Motor neuron (in vitro differentiated cells): Measurements from ENCODE around the gene PPM1J. TPM values are rescaled to one million over a fixed set of nuclear protein-coding genes. Genes with fewer than 3 reads are reported as not detected.

Experiments
- ATAC-seq, 8 experiments: fragments of 200-7000 bp; cut with Tn5 transposase; replicated peaks in 6 of 8; 2 replicates each; pipeline ENCODE4 v1.8.0; 2021; ENCODE audit warnings: mild to moderate bottlenecking in 8 of 8, moderate library complexity in 8 of 8
- H3K27ac ChIP-seq, 2 donors: fragments of 250-450 bp; sonication (Bioruptor Pico); 2 replicates each; pipeline ENCODE4 v1.9.0; 2021; ENCODE audit warnings: antibody characterized with exemption in 2 of 2, mild to moderate bottlenecking in 2 of 2, moderate library complexity in 1 of 2
- H3K4me1 ChIP-seq, 2 donors: fragments of 250-450 bp; sonication (Bioruptor Pico); replicated peaks in 1 of 2; 2 replicates each; pipeline ENCODE4 v1.6.1; 2021; ENCODE audit warnings: antibody characterized with exemption in 2 of 2, mild to moderate bottlenecking in 2 of 2, moderate library complexity in 1 of 2
- H3K4me3 ChIP-seq, 5 donors: fragments of 250-450 bp; sonication (Bioruptor Pico); 2 replicates each; pipeline ENCODE4 v1.9.0; 2021; ENCODE audit warnings: antibody characterized with exemption in 5 of 5, mild to moderate bottlenecking in 5 of 5, moderate library complexity in 4 of 5
- WGBS, 10 experiments: fragments of 450-650 bp; shearing (Covaris generic); methylation state at CpG; one replicate each; pipeline ENCODE4 v1.0.0; 2022; 5-methylcytosine and 5-hydroxymethylcytosine counted together
- in situ Hi-C, 9 experiments: fragments of 400-800 bp; cut with MboI; loops; one replicate each; pipeline ENCODE4 v1.15.0; 2021; ENCODE audit warnings: low sequenced_read_pairs in 9 of 9, low pct_unique_long_range_greater_than_20kb in 2 of 9; ENCODE audit not compliant: unreplicated experiment in 9 of 9
- total RNA-seq, 8 experiments: library from RNA; unstranded; fragments of 300-600 nt; gene quantifications; 2 replicates each; pipeline versions ENCODE4 v1.2.3 to v1.2.4, GENCODE V29; 2022

PPM1J gene
- total RNA-seq, 8 experiments from 2014 or later = 0.36 to 2.2 (median 0.87) TPM

DNA sequence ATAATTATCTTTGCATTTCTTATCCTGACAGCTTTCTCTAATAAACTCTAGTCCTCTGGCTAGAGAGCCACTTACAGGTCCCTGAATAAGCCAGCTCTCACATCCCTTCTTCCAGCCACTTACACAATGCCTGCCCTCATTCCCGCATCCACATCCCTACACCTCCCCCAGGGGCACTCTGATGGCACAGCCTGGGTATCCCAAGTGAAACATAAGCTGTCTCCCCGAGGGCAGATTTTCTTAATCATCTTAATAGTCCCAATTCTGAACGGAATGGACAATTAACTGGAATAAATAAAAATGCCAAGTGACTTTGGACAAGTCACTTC lies 13.1 kb downstream of the PPM1J start:
- in situ Hi-C loops = loop anchor here in 5 of 9 experiments (10.0 to 25.0 kb wide), 3 partner anchors 307 to 360 kb away; partner anchors contain the start of genes CTTNBP2NL (in 3 of the 5) and LRIG2 (in 2 of the 5)
- WGBS, 10 experiments = 20 to 100% (median 70%) methylated on average over 1 to 3 of the region's 3 CpGs; no CpG with 5 or more reads in 2 of the 10 experiments
- Histone ChIP-seq H3K4me1 (peaks cover 30 to 39% of the 10 kb centered on the region in 2 donors), H3K4me3 (no peak overlapping the region), H3K27ac (no peak overlapping the region)
- ATAC-seq = no peak

DNA sequence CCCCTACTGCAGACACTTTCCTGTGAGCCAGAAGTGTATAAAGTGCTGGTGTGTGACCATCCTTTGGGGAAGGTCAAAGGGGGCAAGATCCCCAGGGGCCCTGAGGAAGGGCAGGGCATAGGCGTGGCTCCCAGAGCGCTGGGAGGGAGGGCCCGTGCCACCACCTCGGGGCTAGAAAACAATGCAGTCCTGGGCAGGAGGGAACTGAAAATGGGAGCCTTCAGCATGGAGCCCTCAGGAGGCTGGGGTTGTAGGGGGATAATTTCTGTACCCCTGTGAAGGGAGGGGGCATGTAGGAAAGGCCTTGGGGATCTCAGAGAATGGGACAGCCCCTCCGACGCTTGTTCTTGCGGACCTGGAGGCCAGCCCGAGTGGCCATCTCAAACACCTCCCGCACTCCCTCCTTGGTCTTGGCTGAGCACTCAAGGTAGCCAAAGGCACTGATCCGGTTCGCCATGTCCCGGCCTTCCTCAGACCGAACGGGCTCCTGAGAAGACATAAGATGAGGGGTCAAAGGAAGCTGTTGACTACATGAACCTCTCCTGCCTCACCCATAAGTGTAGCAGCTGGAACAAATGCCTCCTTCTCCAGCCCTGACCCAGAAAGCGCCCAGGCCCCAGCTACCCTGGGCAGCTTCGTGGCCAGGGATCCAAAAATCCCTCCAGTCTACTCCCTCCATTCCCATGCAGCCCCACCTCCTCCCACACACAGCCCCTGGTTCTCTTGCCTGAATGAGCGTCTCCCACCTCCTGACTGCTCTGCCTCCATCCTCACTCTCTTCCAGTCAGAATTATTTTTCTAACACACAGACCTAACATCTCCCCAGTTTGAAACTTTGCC lies 13.7 kb downstream of the PPM1J start:
- Histone ChIP-seq H3K4me1 (peaks cover 30 to 39% of the 10 kb centered on the region in 2 donors), H3K4me3 (no peak overlapping the region), H3K27ac (peak overlapping the region in 1 of 2 donors; percentile 57)
- peak in 2 of 8 experiments; percentile 0 for ATAC-seq
- 80 to 100% (median 95%) methylated on average over 1 to 12 of the region's 17 CpGs; no CpG with 5 or more reads in 5 of the 10 experiments for WGBS, 10 experiments
- in situ Hi-C loops = loop anchor here in 5 of 9 experiments (10.0 to 25.0 kb wide), 3 partner anchors 307 to 361 kb away; partner anchors contain the start of genes CTTNBP2NL (in 3 of the 5) and LRIG2 (in 2 of the 5)

DNA sequence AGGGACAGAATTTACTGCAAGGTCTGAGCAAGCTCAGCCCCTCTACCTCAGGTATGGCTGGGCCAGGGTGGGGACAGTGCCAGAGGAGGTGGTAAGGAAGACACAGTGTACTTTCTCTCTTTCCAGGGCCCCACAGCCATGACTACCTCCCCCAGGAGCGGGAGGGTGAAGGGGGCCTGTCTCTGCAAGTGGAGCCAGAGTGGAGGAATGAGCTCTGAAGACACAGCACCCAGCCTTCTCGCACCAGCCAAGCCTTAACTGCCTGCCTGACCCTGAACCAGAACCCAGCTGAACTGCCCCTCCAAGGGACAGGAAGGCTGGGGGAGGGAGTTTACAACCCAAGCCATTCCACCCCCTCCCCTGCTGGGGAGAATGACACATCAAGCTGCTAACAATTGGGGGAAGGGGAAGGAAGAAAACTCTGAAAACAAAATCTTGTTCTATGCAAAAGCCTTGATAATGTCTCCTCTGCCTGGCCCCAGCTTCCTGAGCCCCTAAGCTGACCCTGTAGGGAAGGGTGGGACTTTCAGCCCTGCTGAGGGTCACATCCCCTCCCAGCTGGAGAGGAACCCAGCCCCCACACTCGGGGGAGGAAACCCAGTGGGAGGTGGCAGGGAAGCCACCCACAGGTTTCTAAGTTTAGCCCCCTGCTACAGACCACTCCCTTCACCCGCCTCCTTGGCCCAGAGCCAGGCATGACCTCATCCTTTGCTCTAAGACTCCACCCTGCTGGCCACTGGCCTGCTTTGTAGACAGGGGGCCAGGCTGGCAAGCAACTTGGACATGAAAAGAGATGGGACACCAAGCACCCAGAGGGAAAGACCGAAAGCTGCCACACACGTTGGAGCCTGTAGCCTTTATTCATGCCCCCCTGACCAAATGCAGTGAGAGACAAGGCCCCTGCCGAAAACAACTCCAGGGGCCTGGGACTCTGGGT lies 14.6 kb downstream of the PPM1J start:
- peaks cover 24 to 33% of the 10 kb centered on the region in 2 donors for H3K4me1 ChIP-seq
- peak overlapping the region; percentile 19 to 57 for H3K27ac ChIP-seq
- peak; percentile 22 to 75 (median 68) for ATAC-seq
- H3K4me3 ChIP-seq = no peak overlapping the region
- WGBS, 10 experiments = 19 to 100% (median 43%) methylated on average over 1 to 5 of the region's 7 CpGs; no CpG with 5 or more reads in 5 of the 10 experiments
- in situ Hi-C loops = loop anchor here in 5 of 9 experiments (10.0 to 25.0 kb wide), 3 partner anchors 306 to 362 kb away; partner anchors contain the start of genes CTTNBP2NL (in 3 of the 5) and LRIG2 (in 2 of the 5)

DNA sequence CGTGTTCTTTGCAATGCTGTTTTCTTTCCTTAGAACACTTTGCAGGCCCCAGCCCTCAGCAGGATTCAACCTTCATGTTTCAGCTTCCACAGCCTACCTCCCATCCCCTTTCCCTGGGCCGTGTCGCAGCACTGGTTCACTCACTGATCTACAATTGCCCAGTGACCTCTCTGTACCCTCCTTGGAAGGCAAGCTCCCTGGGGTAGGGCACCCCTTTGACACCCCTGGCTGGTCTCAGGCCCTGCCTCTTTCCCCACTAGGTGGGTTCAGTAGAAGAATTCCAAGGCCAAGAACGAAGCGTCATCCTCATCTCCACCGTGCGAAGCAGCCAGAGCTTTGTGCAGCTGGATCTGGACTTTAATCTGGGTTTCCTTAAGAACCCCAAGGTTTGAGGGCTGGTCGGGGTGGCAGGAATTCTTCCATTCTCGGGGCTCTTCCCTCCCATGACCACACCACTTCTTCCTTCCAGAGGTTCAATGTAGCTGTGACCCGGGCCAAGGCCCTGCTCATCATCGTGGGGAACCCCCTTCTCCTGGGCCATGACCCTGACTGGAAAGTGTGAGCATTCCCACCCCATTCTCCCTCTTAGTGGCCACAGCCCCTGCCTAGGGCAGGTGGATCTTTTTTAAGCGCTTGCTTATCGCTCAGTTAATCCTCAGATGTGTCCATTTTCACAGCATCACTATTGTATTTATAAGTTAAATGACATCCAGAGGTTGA lies 15.5 kb downstream of the PPM1J start:
- no peak for ATAC-seq
- no peak overlapping the region for H3K4me3 ChIP-seq
- peaks cover 14 to 26% of the 10 kb centered on the region in 2 donors for H3K4me1 ChIP-seq
- in situ Hi-C loops = loop anchor here in 5 of 9 experiments (10.0 to 25.0 kb wide), 3 partner anchors 305 to 363 kb away; partner anchors contain the start of genes CTTNBP2NL (in 3 of the 5) and LRIG2 (in 2 of the 5)
- WGBS, 10 experiments = 80 to 100% (median 91%) methylated on average over 1 to 10 of the region's 13 CpGs; no CpG with 5 or more reads in 2 of the 10 experiments
- H3K27ac ChIP-seq = no peak overlapping the region

DNA sequence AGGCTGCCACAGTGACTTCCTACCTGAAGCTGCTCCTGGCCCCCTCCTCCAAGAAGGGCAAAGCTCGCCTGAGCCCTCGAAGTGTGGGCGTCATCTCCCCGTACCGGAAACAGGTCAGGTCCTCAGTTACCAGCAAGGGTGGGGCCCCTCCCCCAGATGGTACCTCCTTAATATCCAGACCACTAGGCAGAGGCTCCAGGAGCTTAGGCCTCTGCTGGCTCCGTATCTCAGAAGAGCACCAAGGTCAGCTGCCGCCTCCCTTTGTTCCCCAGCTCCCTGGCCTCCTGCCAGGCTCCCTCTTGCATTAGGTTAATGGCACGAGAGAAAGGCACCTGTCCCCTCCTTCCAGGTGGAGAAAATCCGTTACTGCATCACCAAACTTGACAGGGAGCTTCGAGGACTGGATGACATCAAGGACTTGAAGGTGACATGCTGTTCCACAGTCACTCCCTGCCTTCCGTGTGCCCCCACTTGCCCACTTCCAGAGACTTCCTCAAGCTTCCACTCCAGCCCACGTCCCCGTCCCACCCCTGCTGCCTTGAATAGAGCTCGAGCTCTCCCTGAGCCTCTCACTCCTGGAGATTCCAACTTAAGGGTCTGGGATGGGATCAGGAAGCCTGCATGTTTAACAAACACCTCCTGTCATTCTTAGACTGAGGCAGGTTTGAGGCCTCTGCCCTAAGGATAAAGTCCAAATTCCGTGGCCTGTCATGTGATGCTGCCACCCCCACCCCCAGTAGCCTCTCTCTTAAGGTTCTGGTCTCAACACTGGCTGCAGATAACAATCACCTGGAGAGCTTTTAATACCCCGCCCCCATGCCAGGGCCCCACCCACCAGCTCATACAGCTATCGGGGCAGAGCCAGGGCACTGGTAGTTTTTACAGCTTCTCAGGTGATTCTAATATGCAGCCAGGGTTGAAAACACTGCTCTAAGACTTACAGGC lies 16.5 kb downstream of the PPM1J start:
- in situ Hi-C loops = no loop called here
- ATAC-seq = no peak
- WGBS, 10 experiments = 60 to 91% (median 79%) methylated on average over 1 to 12 of the region's 17 CpGs; no CpG with 5 or more reads in 3 of the 10 experiments
- Histone ChIP-seq H3K27ac (no peak overlapping the region), H3K4me1 (peaks cover 9 to 20% of the 10 kb centered on the region in 2 donors), H3K4me3 (no peak overlapping the region)

DNA sequence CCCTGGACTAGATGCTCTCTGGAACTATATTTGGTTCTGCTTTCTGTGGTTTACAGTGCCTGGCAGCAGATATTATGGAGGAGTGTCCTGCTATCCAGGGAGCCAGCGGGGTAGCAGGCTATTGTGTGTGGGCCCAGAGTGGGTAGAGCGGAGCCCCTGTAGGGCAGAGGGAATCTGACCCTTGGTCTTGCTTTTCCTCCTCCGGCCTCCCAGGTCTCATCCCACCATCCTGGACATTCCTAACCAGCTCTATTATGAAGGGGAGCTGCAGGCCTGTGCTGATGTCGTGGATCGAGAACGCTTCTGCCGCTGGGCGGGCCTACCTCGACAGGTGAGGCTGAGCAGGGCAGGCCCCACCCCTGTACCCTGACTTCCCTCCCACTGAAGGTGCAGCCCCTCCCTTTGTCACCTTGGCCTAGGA lies 17.3 kb downstream of the PPM1J start:
- no peak for ATAC-seq
- WGBS, 10 experiments = 83 to 100% (median 97%) methylated on average over 1 to 6 of the region's 9 CpGs; no CpG with 5 or more reads in 5 of the 10 experiments
- no peak overlapping the region for H3K27ac ChIP-seq
- H3K4me1 ChIP-seq = peaks cover 9 to 17% of the 10 kb centered on the region in 2 donors
- in situ Hi-C loops = no loop called here
- H3K4me3 ChIP-seq = no peak overlapping the region

DNA sequence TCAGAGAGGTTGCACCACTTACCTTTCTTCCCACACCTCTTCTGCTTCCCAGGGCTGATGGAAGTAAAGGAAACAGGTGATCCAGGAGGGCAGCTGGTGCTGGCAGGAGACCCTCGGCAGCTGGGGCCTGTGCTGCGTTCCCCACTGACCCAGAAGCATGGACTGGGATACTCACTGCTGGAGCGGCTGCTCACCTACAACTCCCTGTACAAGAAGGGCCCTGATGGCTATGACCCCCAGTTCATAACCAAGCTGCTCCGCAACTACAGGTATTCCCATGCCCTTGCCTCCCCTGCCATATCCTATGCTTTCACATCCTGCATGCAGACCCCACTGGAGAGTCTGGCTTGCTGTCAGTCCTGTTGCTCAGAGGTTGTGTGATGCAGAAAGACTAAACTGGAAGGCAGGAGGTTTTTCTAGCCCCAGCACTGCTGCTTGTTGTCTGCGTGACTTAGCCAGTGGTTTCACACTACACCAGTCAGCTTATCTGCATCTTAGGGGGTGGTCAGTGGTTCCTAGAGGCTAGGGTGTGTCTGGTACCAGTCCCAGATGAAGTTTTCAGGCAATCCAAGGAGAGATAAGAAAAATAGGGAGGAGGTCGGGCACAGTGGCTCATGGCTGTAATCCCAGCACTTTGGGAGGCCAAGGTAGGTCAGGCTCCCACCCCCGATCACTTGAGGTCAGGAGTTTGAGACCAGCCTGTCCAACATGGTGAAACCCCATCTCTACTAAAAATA lies 18.4 kb downstream of the PPM1J start:
- peaks cover 9 to 17% of the 10 kb centered on the region in 2 donors for H3K4me1 ChIP-seq
- H3K4me3 ChIP-seq = no peak overlapping the region
- WGBS, 10 experiments = 93 to 100% (median 99%) methylated on average over 1 to 7 of the region's 7 CpGs; no CpG with 5 or more reads in 4 of the 10 experiments
- ATAC-seq = no peak
- in situ Hi-C loops = no loop called here
- no peak overlapping the region for H3K27ac ChIP-seq

DNA sequence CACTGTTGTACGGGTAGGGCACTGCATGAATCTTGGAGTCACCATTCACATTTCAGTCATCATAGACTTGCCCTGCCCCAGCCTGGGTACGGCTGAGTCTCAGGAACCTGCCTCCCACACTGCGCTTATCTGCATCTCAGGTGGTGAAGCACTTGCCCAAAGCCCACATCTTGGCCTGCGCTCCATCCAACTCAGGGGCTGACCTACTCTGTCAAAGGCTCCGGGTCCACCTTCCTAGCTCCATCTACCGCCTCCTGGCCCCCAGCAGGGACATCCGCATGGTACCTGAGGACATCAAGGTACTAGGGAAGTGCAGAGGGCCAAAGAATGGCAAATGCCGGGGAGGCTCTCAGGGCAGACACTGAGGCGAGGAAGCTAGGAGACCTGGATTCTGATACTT lies 19.9 kb downstream of the PPM1J start:
- WGBS, 10 experiments = 92 to 100% (median 100%) methylated on average over 1 to 6 of the region's 9 CpGs; no CpG with 5 or more reads in 4 of the 10 experiments
- Histone ChIP-seq H3K27ac (no peak overlapping the region), H3K4me3 (no peak overlapping the region), H3K4me1 (peaks cover 0 to 3% of the 10 kb centered on the region in 2 donors)
- in situ Hi-C loops = no loop called here
- no peak for ATAC-seq

DNA sequence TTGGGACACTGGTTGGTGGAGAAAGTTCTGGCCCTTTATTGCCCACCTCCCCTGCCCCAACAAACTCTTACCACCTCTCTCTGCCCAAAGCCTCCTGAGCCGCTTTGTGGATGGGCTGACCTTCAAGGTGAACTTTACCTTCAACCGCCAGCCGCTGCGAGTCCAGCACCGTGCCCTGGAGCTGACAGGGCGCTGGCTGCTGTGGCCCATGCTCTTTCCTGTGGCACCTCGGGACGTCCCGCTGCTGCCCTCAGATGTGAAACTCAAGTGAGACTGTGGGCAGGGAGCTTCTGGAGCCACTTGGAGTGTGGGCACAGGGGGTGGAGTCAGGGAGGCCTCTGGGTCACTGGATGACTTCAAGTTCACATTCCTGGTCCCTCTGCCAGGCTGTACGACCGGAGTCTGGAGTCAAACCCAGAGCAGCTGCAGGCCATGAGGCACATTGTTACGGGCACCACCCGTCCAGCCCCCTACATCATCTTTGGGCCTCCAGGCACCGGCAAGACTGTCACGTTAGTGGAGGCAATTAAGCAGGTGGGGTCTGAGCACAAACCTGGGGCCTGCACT lies 20.7 kb downstream of the PPM1J start:
- no peak for ATAC-seq
- in situ Hi-C loops = no loop called here
- Histone ChIP-seq H3K27ac (no peak overlapping the region), H3K4me1 (no peaks in the 10 kb centered on the region), H3K4me3 (no peak overlapping the region)
- 94 to 100% (median 97%) methylated on average over 3 to 11 of the region's 15 CpGs; no CpG with 5 or more reads in 5 of the 10 experiments for WGBS, 10 experiments

DNA sequence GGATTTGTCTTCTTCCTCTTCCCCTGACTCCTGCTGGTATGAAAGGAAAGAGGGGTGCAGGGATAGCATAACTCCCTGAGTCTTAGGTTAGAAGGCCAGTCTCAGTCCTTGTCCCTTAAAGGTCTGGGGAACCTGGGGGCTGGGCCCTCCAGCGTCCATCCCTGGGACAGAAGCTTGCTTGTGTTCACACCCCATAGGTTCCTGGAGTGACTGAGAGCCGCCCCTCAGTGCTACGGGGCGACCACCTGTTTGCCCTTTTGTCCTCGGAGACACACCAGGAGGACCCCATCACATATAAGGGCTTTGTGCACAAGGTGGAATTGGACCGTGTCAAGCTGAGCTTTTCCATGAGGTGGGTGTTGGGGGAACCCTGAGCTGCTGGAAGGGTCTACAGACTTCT lies 21.3 kb downstream of the PPM1J start:
- in situ Hi-C loops = no loop called here
- Histone ChIP-seq H3K4me1 (no peaks in the 10 kb centered on the region), H3K27ac (no peak overlapping the region), H3K4me3 (no peak overlapping the region)
- no peak for ATAC-seq
- 80 to 100% (median 90%) methylated on average over 1 to 5 of the region's 6 CpGs; no CpG with 5 or more reads in 6 of the 10 experiments for WGBS, 10 experiments
